HL-60 (cell line): ENCODE measurements around the gene GTPBP1.

ENCODE experiments used
- GABPA ChIP-seq: IDR thresholded peaks from 2 replicates; pipeline ENCODE4 v1.6.1; 2012; ENCODE audit warnings: low read depth
- POLR2AphosphoS5 ChIP-seq: IDR thresholded peaks from 2 replicates; pipeline ENCODE4 v1.6.1; 2012; ENCODE audit warnings: low read depth
- TF ChIP-seq, protein P1 (sequence below): IDR thresholded peaks from one replicate; pipeline ENCODE4 v1.5.1; 2011; ENCODE audit warnings: low read length, control low read depth, inconsistent platforms; ENCODE audit not compliant: insufficient read depth

DNA sequence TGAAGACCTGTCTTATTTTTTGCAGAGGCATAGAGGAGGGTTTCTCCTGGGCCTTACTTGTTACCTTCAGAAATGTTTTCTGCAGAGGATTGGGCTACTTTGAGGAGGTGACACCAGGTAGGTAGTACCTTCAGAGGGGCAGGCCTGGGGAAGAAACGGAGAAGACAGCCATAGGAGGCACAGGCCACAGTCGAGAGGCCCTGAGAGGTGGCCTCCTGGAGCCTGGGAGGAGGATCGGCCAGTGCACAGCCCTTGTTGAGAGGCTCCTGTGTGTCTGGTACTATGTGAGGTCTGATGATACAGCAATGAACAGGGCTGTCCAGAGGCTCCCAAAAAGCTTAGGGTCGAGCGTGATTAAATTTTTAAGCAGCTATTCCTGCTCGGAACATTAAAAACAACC, 11.5 kb downstream of the GTPBP1 start:
- TF ChIP-seq, protein P1, sequence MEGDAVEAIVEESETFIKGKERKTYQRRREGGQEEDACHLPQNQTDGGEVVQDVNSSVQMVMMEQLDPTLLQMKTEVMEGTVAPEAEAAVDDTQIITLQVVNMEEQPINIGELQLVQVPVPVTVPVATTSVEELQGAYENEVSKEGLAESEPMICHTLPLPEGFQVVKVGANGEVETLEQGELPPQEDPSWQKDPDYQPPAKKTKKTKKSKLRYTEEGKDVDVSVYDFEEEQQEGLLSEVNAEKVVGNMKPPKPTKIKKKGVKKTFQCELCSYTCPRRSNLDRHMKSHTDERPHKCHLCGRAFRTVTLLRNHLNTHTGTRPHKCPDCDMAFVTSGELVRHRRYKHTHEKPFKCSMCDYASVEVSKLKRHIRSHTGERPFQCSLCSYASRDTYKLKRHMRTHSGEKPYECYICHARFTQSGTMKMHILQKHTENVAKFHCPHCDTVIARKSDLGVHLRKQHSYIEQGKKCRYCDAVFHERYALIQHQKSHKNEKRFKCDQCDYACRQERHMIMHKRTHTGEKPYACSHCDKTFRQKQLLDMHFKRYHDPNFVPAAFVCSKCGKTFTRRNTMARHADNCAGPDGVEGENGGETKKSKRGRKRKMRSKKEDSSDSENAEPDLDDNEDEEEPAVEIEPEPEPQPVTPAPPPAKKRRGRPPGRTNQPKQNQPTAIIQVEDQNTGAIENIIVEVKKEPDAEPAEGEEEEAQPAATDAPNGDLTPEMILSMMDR, result no peak
- no peak for TF ChIP-seq GABPA
- TF ChIP-seq POLR2AphosphoS5, result no peak
